ENCODE measurements around the gene ASB10. TPM values are rescaled to one million over a fixed set of nuclear protein-coding genes. Genes with fewer than 3 reads are reported as not detected.
A peak's percentile ranks its signal among the peaks of the same experiment; 100 is the strongest.

ASB10 gene
- total and polyA plus RNA-seq, 8 donors, result 0.05 TPM; not detected in 7

DNA sequence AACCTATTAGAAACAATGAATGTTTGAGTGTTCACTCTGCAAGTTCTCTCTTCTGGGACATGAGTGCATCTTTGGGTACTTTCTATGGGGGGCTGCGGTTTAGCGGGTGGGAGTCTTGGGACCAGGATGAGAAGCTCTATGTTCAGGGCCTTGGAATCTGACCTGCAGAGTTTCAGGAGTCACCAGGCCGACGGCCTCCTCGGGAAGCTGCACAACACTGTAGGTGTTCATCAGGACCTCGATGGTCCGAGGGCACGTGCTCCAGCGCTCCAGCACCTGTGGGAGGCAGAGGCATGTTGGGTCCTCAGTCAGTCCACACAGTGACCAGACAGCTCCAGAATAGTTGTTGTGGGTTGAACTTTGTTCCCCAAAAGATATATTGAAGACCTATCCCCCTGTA, 10.6 kb downstream of the ASB10 start:
- Histone ChIP-seq H3K36me3 (no peaks in the 10 kb centered on the region), H3K4me3 (no peak overlapping the region), H3K27me3 (peaks cover 0 to 95% (median 47%) of the 10 kb centered on the region in 3 donors), H3K27ac (no peak overlapping the region), H3K9me3 (no peaks in the 10 kb centered on the region), H3K4me1 (peaks cover 0 to 10% (median 5%) of the 10 kb centered on the region in 4 donors)
- 87 to 93% (median 90%) methylated on average over 9 of the region's 9 CpGs for WGBS, 5 donors
- peak in 1 of 2 donors; percentile 9 for DNase-seq
- no peak for TF ChIP-seq POLR2AphosphoS5 (IDR thresholded peaks at IDR 0.05)
- TF ChIP-seq POLR2A (IDR thresholded peaks at IDR 0.05), result no peak
- TF ChIP-seq, protein P1, sequence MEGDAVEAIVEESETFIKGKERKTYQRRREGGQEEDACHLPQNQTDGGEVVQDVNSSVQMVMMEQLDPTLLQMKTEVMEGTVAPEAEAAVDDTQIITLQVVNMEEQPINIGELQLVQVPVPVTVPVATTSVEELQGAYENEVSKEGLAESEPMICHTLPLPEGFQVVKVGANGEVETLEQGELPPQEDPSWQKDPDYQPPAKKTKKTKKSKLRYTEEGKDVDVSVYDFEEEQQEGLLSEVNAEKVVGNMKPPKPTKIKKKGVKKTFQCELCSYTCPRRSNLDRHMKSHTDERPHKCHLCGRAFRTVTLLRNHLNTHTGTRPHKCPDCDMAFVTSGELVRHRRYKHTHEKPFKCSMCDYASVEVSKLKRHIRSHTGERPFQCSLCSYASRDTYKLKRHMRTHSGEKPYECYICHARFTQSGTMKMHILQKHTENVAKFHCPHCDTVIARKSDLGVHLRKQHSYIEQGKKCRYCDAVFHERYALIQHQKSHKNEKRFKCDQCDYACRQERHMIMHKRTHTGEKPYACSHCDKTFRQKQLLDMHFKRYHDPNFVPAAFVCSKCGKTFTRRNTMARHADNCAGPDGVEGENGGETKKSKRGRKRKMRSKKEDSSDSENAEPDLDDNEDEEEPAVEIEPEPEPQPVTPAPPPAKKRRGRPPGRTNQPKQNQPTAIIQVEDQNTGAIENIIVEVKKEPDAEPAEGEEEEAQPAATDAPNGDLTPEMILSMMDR (IDR thresholded peaks at IDR 0.05), result no peak
- no peak for TF ChIP-seq EP300 (IDR thresholded peaks at IDR 0.05)
- intact Hi-C loops (cut with DNase I; ENCODE audit: low total_unique reads), result no loop called here

- WGBS, 5 donors, result 65 to 74% (median 69%) methylated on average over 9 to 23 of the region's 23 CpGs
- H3K27me3 ChIP-seq, result peaks cover 0 to 95% (median 44%) of the 10 kb centered on the region in 3 donors
- intact Hi-C loops (cut with DNase I; ENCODE audit: low total_unique reads), result no loop called here
- no peak overlapping the region for H3K4me3 ChIP-seq
- no peaks in the 10 kb centered on the region for H3K9me3 ChIP-seq
- H3K4me1 ChIP-seq, result peaks cover 0 to 10% (median 5%) of the 10 kb centered on the region in 4 donors
- TF ChIP-seq POLR2A (IDR thresholded peaks at IDR 0.05), result no peak
- TF ChIP-seq EP300 (IDR thresholded peaks at IDR 0.05), result no peak
- no peak for TF ChIP-seq POLR2AphosphoS5 (IDR thresholded peaks at IDR 0.05)
- TF ChIP-seq, protein P1 (IDR thresholded peaks at IDR 0.05), result no peak
- no peak overlapping the region for H3K27ac ChIP-seq
- H3K36me3 ChIP-seq, result no peaks in the 10 kb centered on the region
- DNase-seq, result peak in 1 of 2 donors; percentile 24
These were observed 11.2 kb downstream of the ASB10 start for GRCh38 chr7:151175793-151176311.

- TF ChIP-seq EP300 (IDR thresholded peaks at IDR 0.05) (no peak), POLR2A (IDR thresholded peaks at IDR 0.05) (no peak), POLR2AphosphoS5 (IDR thresholded peaks at IDR 0.05) (no peak)
- TF ChIP-seq, protein P1 (IDR thresholded peaks at IDR 0.05), result no peak
- H3K4me1 ChIP-seq, result peaks cover 0 to 10% (median 5%) of the 10 kb centered on the region in 4 donors
- 80 to 83% (median 82%) methylated on average over 13 to 16 of the region's 16 CpGs for WGBS, 5 donors
- intact Hi-C loops (cut with DNase I; ENCODE audit: low total_unique reads), result no loop called here
- H3K4me3 ChIP-seq, result no peak overlapping the region
- no peaks in the 10 kb centered on the region for H3K9me3 ChIP-seq
- peaks cover 0 to 95% (median 43%) of the 10 kb centered on the region in 3 donors for H3K27me3 ChIP-seq
- no peak overlapping the region for H3K27ac ChIP-seq
- H3K36me3 ChIP-seq, result no peaks in the 10 kb centered on the region
- peak in 1 of 2 donors; percentile 7 for DNase-seq
These were observed 11.8 kb downstream of the ASB10 start for GRCh38 chr7:151175047-151175792.

GRCh38 chr7:151174246-151175046, 12.6 kb downstream of the ASB10 start:
- intact Hi-C loops (cut with DNase I; ENCODE audit: low total_unique reads), result no loop called here
- TF ChIP-seq, protein P1 (IDR thresholded peaks at IDR 0.05), result no peak
- no peak for TF ChIP-seq EP300 (IDR thresholded peaks at IDR 0.05)
- no peak for TF ChIP-seq POLR2AphosphoS5 (IDR thresholded peaks at IDR 0.05)
- TF ChIP-seq POLR2A (IDR thresholded peaks at IDR 0.05), result no peak
- Histone ChIP-seq H3K27me3 (peaks cover 0 to 95% (median 39%) of the 10 kb centered on the region in 3 donors), H3K9me3 (no peaks in the 10 kb centered on the region), H3K4me3 (no peak overlapping the region), H3K27ac (no peak overlapping the region), H3K36me3 (no peaks in the 10 kb centered on the region), H3K4me1 (peaks cover 0 to 10% (median 5%) of the 10 kb centered on the region in 4 donors)
- DNase-seq, result peak; percentile 27 to 75
- WGBS, 5 donors, result 49 to 66% (median 57%) methylated on average over 47 to 77 of the region's 77 CpGs
